Gastroesophageal sphincter (tissue), 4 donors: ENCODE data around the gene ACOX1. TPM values are rescaled to one million over a fixed set of nuclear protein-coding genes. Genes with fewer than 3 reads are reported as not detected.

Experiments used
- ATAC-seq: fragments of 150-250 bp; one replicate; pipeline ENCODE4 v1.9.1; 2016; ENCODE audit warnings: mild to moderate bottlenecking, moderate library complexity
- H3K27ac ChIP-seq, 4 donors: fragments of 200-600 bp; sonication (generic) in 3 of 4; 1 replicate in 3 of 4; 2 replicates in 1 of 4; pipeline ENCODE4 v1.5.1; 2016 to 2019
- H3K27me3 ChIP-seq: fragments of 200-600 bp; sonication (generic); one replicate; pipeline ENCODE4 v1.5.1; 2019
- H3K36me3 ChIP-seq, 2 donors: fragments of 200-600 bp; sonication (generic); one replicate each; pipeline ENCODE4 v1.5.1; 2019; ENCODE audit warnings: control low read depth in 1 of 2
- H3K4me1 ChIP-seq, 3 donors: fragments of 200-600 bp; sonication (generic); 1 replicate in 2 of 3; 2 replicates in 1 of 3; pipeline ENCODE4 v1.5.1; 2016 to 2019; ENCODE audit warnings: control low read depth in 2 of 3
- H3K4me3 ChIP-seq, 2 donors: fragments of 200-600 bp; sonication (generic); one replicate each; pipeline ENCODE4 v1.5.1; 2019; ENCODE audit warnings: mild to moderate bottlenecking in 1 of 2, moderate library complexity in 1 of 2
- H3K9me3 ChIP-seq, 3 donors: fragments of 200-600 bp; sonication (generic); one replicate each; pipeline ENCODE4 v1.5.1; 2017 to 2019; ENCODE audit warnings: control low read depth in 2 of 3
- CTCF ChIP-seq, 4 experiments: fragments of 200-600 bp in 2 of 4; fragments of 450-650 bp in 2 of 4; sonication (generic) in 1 of 4; IDR thresholded peaks; one replicate each; pipeline ENCODE4 v1.5.1; 2017 to 2019; ENCODE audit warnings: antibody characterized with exemption in 4 of 4, mild to moderate bottlenecking in 2 of 4, moderate library complexity in 2 of 4
- EP300 ChIP-seq: sonication (generic); formaldehyde crosslinking; IDR thresholded peaks from one replicate; pipeline ENCODE4 v1.6.1; 2017; ENCODE audit warnings: antibody characterized with exemption, mild to moderate bottlenecking
- POLR2A ChIP-seq, 2 donors: fragments of 450-650 bp; IDR thresholded peaks; one replicate each; pipeline ENCODE4 v1.6.1; 2017; ENCODE audit warnings: antibody characterized with exemption in 2 of 2, mild to moderate bottlenecking in 2 of 2, moderate library complexity in 1 of 2
- POLR2AphosphoS5 ChIP-seq: sonication (generic); formaldehyde crosslinking; IDR thresholded peaks from one replicate; pipeline ENCODE4 v1.6.1; 2017; ENCODE audit warnings: antibody characterized with exemption
- WGBS, 2 donors: methylation state at CpG; one replicate each; pipeline ENCODE4 v1.1.5; 2018; ENCODE audit warnings: low coverage in 1 of 2; 5-methylcytosine and 5-hydroxymethylcytosine counted together
- total RNA-seq, 4 donors: library from RNA; depleted of rRNA; stranded (reverse); fragments of >200 nt; gene quantifications; one replicate each; pipeline ENCODE4 v1.1.0, GENCODE V29; 2016

The ACOX1 gene
- total RNA-seq, 4 donors from 2014 or later: 45.9 to 63.4 (median 54.2) TPM

DNA sequence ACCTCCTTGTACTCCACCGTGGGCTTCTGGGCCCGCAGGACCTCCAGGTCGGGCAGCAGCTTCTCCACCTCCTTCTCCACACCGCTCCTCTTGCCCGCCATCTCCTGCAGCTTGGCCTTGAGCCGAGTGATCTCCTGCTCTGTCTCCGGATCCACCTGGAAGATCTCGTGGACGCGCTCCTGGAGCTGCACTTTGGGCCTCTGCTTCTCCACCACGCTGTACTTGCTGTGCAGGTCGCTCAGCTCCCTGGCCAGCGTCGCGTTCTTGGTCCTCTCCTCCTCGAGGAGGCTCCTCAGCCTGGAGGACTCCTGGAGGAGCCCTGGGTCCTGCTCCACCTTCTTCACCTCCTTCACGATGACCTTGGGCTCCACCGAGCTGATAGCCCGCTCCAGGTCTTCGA is 30.5 kb upstream of the ACOX1 start:
- TF ChIP-seq EP300: no peak
- TF ChIP-seq POLR2AphosphoS5: no peak
- TF ChIP-seq CTCF (IDR thresholded peaks at IDR 0.05): no peak
- no peak for TF ChIP-seq POLR2A (IDR thresholded peaks at IDR 0.05)
- Histone ChIP-seq H3K4me1 (peaks cover 0 to 16% (median 0%) of the 10 kb centered on the region in 3 donors), H3K4me3 (no peak overlapping the region), H3K9me3 (no peaks in the 10 kb centered on the region), H3K36me3 (no peaks in the 10 kb centered on the region), H3K27me3 (no peaks in the 10 kb centered on the region), H3K27ac (no peak overlapping the region)
- ATAC-seq: no peak
- 88 to 93% methylated on average over 3 to 12 of the region's 20 CpGs for WGBS, 2 donors

DNA sequence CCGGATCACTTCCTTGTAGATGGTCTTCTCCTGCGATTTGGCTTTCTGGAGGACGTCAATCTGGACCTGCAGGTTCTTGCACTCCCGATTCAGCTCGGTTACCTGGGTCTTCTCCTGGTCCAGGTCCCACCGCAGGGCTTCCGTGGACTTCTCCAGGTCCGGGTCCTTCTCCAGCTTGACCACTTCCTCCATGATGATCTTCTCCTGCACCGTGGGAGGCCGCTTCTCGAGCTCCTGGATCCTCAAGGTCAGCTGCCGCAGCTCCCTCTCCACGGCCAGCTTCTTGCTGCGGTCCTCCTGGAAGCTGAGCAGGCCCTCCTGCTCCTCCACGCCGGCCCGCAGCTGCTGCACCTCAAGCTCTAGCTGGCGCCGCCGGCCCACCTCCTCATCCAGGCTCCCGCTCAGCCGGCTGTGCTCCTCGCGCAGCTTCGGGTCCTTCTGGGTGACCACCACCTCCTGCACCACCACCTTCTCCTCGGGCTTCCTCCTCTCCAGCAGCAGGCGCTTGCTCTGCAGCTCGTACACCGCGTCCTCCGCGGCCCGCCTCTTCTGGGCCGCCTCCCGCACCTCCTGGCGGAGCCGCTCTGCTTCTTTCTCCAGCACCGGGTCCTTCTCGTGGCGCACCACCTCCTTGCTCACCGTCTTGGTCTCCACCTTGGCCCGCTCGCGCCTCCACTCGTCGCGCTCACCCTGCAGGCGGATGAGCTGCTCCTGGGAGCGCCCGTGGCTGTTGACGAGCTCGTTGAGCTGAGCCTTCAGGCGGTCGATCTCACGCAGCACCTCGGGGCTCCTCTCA is 29.9 kb upstream of the ACOX1 start:
- peaks cover 0 to 3% of the 10 kb centered on the region in 2 donors for H3K36me3 ChIP-seq
- WGBS, 2 donors: 93 to 95% methylated on average over 30 to 38 of the region's 56 CpGs
- no peak overlapping the region for H3K4me3 ChIP-seq
- H3K4me1 ChIP-seq: peaks cover 0 to 10% (median 0%) of the 10 kb centered on the region in 3 donors
- H3K27me3 ChIP-seq: no peaks in the 10 kb centered on the region
- H3K27ac ChIP-seq: no peak overlapping the region
- ATAC-seq: no peak
- no peaks in the 10 kb centered on the region for H3K9me3 ChIP-seq
- TF ChIP-seq POLR2A (IDR thresholded peaks at IDR 0.05) (no peak), POLR2AphosphoS5 (no peak), EP300 (no peak), CTCF (IDR thresholded peaks at IDR 0.05) (no peak)

- no peak for TF ChIP-seq EP300
- Histone ChIP-seq H3K27me3 (no peaks in the 10 kb centered on the region), H3K4me3 (no peak overlapping the region), H3K36me3 (peaks cover 0 to 5% of the 10 kb centered on the region in 2 donors), H3K9me3 (no peaks in the 10 kb centered on the region), H3K4me1 (peaks cover 0 to 10% (median 0%) of the 10 kb centered on the region in 3 donors), H3K27ac (no peak overlapping the region)
- WGBS, 2 donors: 92 to 93% methylated on average over 8 to 18 of the region's 36 CpGs
- ATAC-seq: no peak
These were observed 29.2 kb upstream of the ACOX1 start for GRCh38 chr17:76008208-76008607.

GRCh38 chr17:76007850-76008165 is 28.8 kb upstream of the ACOX1 start:
- Histone ChIP-seq H3K27ac (no peak overlapping the region), H3K4me1 (peaks cover 0 to 10% (median 0%) of the 10 kb centered on the region in 3 donors), H3K4me3 (no peak overlapping the region), H3K27me3 (no peaks in the 10 kb centered on the region), H3K36me3 (peaks cover 0 to 5% of the 10 kb centered on the region in 2 donors), H3K9me3 (no peaks in the 10 kb centered on the region)
- no peak for TF ChIP-seq POLR2A (IDR thresholded peaks at IDR 0.05)
- no peak for TF ChIP-seq EP300
- no peak for TF ChIP-seq POLR2AphosphoS5
- no peak for TF ChIP-seq CTCF (IDR thresholded peaks at IDR 0.05)
- ATAC-seq: no peak
- WGBS, 2 donors: 76 to 88% methylated on average over 12 to 13 of the region's 16 CpGs

GRCh38 chr17:76007131-76007849 is 28.3 kb upstream of the ACOX1 start:
- Histone ChIP-seq H3K36me3 (peaks cover 0 to 8% of the 10 kb centered on the region in 2 donors), H3K27ac (no peak overlapping the region), H3K27me3 (no peaks in the 10 kb centered on the region), H3K4me3 (no peak overlapping the region), H3K9me3 (no peaks in the 10 kb centered on the region), H3K4me1 (peaks cover 0 to 10% (median 0%) of the 10 kb centered on the region in 3 donors)
- ATAC-seq: no peak
- TF ChIP-seq POLR2AphosphoS5 (no peak), CTCF (IDR thresholded peaks at IDR 0.05) (no peak), EP300 (no peak), POLR2A (IDR thresholded peaks at IDR 0.05) (no peak)
- 100% methylated on average over 4 of the region's 39 CpGs; no CpG with 5 or more reads in 1 of the 2 donors for WGBS, 2 donors
